Ectodermal cell (in vitro differentiated cells): ENCODE data around the gene BMP6.

Experiments used
- H3K27ac ChIP-seq: 2 replicates; pipeline ENCODE4 v1.7.0; 2013; ENCODE audit warnings: mild to moderate bottlenecking, low read depth, low read length; ENCODE audit not compliant: insufficient read depth, poor library complexity, severe bottlenecking
- H3K27me3 ChIP-seq: 2 replicates; pipeline ENCODE4 v1.7.0; 2013; ENCODE audit warnings: mild to moderate bottlenecking, low read length; ENCODE audit not compliant: insufficient read depth, control insufficient read depth, poor library complexity, severe bottlenecking
- H3K36me3 ChIP-seq: one replicate; pipeline ENCODE4 v1.7.0; 2013; ENCODE audit warnings: low read length; ENCODE audit not compliant: control insufficient read depth, insufficient read depth
- H3K4me1 ChIP-seq: one replicate; pipeline ENCODE4 v1.7.0; 2013; ENCODE audit warnings: low read length; ENCODE audit not compliant: control insufficient read depth, insufficient read depth
- H3K4me3 ChIP-seq: 2 replicates; pipeline ENCODE4 v1.7.0; 2013; ENCODE audit warnings: low read depth, low read length, control low read depth; ENCODE audit not compliant: insufficient read depth
- H3K9me3 ChIP-seq: 2 replicates; pipeline ENCODE4 v1.7.0; 2013; ENCODE audit warnings: mild to moderate bottlenecking, low read length, moderate library complexity; ENCODE audit not compliant: control insufficient read depth
- WGBS, 2 experiments: methylation state at CpG; one replicate each; pipeline ENCODE4 v1.1.7; 2013; ENCODE audit warnings: missing lambda C conversion rate in 2 of 2; 5-methylcytosine and 5-hydroxymethylcytosine counted together

Gene BMP6

DNA sequence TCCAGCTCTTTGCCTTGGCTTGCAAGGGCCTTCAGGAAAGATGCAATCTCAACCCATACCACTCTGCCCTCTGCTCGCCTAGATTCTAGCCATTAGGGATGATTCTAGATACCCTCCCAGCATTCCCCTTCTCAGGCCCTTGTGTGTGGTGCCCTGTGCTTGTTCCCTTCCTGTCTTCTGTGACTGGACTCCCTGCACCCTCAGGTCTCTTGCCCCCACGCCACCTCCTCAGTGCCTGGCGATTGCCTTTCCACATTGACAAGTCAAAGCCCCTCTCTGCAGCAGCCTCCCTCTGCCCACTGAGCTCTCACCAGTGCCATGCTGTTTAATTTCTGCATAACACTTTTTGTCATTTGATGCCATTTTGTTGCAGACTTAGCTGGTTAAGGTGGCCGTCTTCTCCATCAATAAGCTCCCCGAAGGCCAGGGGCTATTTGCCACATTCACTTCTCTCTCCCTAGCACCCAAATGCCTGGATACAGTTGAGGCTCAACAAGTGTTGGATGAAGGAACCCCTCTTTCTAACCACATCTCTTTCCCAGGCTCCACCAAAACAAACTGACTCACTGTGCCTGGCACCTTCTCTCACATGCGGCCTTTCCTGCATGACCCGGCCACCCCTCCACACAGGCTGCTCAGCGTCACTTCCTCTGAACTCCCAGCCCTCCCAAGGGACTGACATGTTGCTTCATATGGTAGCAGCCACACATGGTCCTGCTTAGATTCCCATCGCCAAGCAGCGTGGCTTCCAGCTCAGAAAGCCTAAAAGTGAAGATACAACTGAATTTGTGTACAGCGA lies 189.3 kb downstream of the BMP6 start:
- Histone ChIP-seq H3K27ac (no peak overlapping the region), H3K36me3 (no peaks in the 10 kb centered on the region), H3K4me3 (no peak overlapping the region), H3K4me1 (peaks cover 6% of the 10 kb centered on the region), H3K27me3 (peaks cover 46% of the 10 kb centered on the region), H3K9me3 (no peaks in the 10 kb centered on the region)
- WGBS, 2 experiments: 94 to 95% methylated on average over 11 of the region's 11 CpGs

DNA sequence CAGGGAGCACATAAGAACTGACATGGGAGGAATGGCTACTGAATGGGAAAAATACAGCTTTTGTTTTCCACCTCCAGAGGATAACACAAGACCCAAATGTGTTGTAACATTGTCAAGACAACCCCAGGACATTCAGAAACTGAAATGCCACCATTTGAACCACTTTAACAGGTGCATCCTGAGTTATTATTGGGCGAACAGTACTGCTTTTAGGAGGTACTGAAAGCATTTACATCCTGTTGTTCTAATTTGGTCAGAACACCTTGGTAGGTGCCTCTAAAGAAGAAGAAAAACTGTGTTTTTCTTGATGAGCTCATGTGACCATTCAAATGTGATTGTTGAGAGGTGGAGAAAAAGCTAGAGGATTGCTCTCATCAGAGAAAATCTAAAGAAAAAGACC lies 191.1 kb downstream of the BMP6 start:
- 87 to 94% methylated on average over 1 of the region's 1 CpG for WGBS, 2 experiments
- Histone ChIP-seq H3K4me1 (peaks cover 6% of the 10 kb centered on the region), H3K27me3 (peaks cover 35% of the 10 kb centered on the region), H3K4me3 (no peak overlapping the region), H3K36me3 (no peaks in the 10 kb centered on the region), H3K27ac (no peak overlapping the region), H3K9me3 (no peaks in the 10 kb centered on the region)

DNA sequence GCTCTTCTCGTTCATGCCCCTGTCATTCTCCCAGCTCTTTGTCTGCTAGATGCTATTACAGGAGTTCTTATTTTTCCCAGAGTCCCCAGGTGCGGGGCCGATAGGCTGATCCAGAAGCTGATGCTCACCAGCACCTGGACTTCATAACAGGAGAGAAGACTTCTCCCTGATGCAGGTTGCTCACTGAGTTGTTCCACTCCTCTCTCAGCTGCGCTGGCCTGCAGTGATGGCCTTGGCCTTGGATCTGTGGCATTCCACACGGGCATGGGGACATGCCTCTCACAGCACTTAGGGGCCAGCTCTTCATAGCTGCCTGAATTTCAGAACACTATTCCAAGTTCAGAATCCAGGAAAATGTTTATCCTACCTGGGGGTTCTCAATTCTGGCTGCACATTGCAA lies 191.8 kb downstream of the BMP6 start:
- Histone ChIP-seq H3K4me3 (no peak overlapping the region), H3K9me3 (no peaks in the 10 kb centered on the region), H3K27me3 (peaks cover 27% of the 10 kb centered on the region), H3K36me3 (no peaks in the 10 kb centered on the region), H3K27ac (no peak overlapping the region), H3K4me1 (peaks cover 4% of the 10 kb centered on the region)
- 92 to 95% methylated on average over 5 of the region's 5 CpGs for WGBS, 2 experiments

DNA sequence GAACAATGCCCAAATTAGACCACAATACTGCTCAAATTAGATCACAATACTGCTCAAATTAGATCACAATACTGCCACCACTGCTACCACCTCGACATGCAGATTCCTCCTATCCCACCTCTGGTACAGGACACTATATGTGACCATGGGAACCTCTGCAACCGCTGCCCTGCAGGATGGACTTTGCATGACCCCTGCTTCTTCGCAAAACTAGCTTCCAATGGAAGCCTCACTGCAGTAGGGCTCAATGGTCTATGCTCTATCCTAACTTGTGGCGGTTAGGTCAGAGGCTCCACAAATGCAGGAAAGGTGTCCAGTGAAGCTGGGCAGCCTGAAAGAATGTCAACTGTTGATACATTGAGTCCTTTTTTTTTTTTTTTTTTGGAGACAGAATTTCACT lies 192.5 kb downstream of the BMP6 start:
- Histone ChIP-seq H3K27ac (no peak overlapping the region), H3K4me3 (no peak overlapping the region), H3K36me3 (no peaks in the 10 kb centered on the region), H3K4me1 (no peaks in the 10 kb centered on the region), H3K27me3 (peaks cover 20% of the 10 kb centered on the region), H3K9me3 (no peaks in the 10 kb centered on the region)
- 93 to 94% methylated on average over 4 of the region's 4 CpGs for WGBS, 2 experiments

DNA sequence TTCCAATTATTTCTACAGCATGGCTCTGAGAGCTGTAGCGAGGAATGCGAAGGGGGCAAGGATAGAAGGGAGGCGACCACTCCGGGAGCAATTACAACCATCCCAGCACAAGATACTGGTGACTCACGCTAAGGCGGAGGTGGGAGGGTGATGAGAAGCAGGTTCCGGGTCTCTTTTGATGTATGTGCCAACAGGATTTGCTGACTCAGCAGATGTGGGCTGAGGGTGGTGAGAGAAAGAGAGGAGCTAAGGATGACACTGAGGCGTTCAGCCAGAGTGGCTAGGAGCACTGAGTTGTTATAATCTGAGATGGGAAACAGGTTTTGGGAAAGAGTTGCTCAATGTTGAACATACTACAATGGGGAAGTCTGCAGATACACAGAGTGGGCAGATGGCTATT lies 194.0 kb downstream of the BMP6 start:
- WGBS, 2 experiments: 90% methylated on average over 8 of the region's 8 CpGs
- Histone ChIP-seq H3K27me3 (peaks cover 6% of the 10 kb centered on the region), H3K4me1 (no peaks in the 10 kb centered on the region), H3K36me3 (no peaks in the 10 kb centered on the region), H3K9me3 (no peaks in the 10 kb centered on the region), H3K4me3 (no peak overlapping the region), H3K27ac (no peak overlapping the region)

DNA sequence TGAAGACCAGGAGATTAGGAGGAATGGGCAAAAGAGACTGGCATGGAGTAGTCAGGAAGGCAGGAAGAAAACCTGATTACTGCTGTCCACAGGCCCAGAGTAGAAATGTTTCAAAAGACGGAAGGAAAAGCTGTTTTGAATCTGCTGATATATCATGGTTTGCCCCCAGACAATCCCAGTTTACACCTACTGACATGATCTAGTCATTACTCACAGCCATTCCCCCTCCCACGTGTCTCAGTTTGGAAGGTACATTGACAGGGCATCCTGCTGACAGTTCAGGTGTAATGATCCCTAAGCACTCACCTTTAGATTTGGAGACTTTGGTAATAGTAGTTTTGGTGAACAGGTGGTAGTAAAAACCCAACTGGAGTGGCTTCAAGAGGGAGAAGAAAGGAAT lies 194.5 kb downstream of the BMP6 start:
- H3K4me1 ChIP-seq: no peaks in the 10 kb centered on the region
- no peak overlapping the region for H3K27ac ChIP-seq
- WGBS, 2 experiments: 80 to 83% methylated on average over 2 of the region's 2 CpGs
- no peaks in the 10 kb centered on the region for H3K36me3 ChIP-seq
- H3K9me3 ChIP-seq: no peaks in the 10 kb centered on the region
- H3K27me3 ChIP-seq: peaks cover 2% of the 10 kb centered on the region
- no peak overlapping the region for H3K4me3 ChIP-seq

DNA sequence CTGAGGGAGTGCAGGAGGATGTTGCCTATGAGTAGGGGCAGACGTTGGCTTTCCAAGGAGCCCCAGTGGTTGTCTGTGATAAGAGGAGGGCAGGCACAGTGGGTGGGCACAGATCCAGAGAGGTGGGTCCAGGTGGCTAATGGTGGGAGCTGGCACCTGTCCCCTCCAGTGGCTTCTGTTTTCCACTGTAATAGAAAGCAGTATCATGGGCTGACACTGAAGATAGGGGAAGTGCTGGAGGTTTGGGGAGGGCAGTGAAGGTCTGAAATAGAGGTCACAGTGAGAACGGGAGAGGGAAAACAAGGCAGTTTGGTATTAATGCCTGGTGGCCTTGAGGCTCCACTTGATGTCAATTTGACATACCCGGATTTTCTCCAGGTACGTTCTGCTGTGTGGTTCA lies 195.1 kb downstream of the BMP6 start:
- Histone ChIP-seq H3K4me1 (no peaks in the 10 kb centered on the region), H3K27me3 (no peaks in the 10 kb centered on the region)

DNA sequence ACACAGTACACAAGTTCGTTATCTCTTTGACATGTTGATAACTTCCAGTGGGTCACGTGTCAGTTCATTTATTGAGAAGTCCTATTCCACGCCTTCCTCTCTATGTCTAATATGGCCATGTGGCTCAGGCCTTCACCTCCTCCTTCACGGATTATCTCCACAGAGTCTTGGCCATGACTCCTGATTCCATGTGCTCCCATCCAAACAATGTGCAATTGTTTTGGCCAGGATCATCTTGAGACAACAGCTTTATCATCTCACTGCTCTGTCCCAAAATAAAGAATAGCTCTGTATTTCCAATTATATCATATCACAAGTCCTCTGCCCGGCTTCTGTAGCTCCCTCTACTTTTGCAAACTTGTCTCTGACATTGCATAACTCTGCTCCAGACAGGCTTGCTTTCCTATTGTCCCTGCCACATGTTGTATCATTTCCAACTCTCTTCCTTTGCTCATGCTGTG lies 195.8 kb downstream of the BMP6 start:
- Histone ChIP-seq H3K27me3 (no peaks in the 10 kb centered on the region), H3K4me3 (no peak overlapping the region), H3K27ac (no peak overlapping the region), H3K9me3 (no peaks in the 10 kb centered on the region), H3K36me3 (no peaks in the 10 kb centered on the region), H3K4me1 (no peaks in the 10 kb centered on the region)
- WGBS, 2 experiments: 92 to 96% methylated on average over 5 of the region's 5 CpGs

More for the DNA sequence above, 195.1 kb downstream of the BMP6 start:
- Histone ChIP-seq H3K36me3 (no peaks in the 10 kb centered on the region), H3K4me3 (no peak overlapping the region), H3K27ac (no peak overlapping the region), H3K9me3 (no peaks in the 10 kb centered on the region)
- 79 to 81% methylated on average over 4 of the region's 4 CpGs for WGBS, 2 experiments

DNA sequence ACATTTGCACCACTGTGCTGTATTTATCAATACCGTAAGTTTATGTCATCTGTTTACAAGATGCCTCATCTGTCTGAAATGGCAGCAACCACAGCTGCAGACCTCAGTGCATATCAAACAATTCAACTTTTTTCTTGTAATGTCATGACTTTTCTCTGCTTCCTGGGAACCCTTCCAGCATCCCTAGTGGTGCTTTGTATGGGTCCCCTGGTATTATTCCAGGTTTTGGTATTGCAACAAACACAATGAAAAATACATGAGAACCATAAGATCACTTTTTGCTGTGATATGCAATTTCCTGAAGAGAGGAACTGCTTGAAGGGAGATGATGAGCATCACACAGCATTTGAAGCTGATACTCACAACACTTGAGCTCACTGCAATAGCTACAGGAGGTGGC lies 196.7 kb downstream of the BMP6 start:
- Histone ChIP-seq H3K9me3 (no peaks in the 10 kb centered on the region), H3K36me3 (no peaks in the 10 kb centered on the region), H3K27ac (no peak overlapping the region), H3K4me3 (no peak overlapping the region), H3K4me1 (no peaks in the 10 kb centered on the region), H3K27me3 (no peaks in the 10 kb centered on the region)
- WGBS, 2 experiments: 96 to 97% methylated on average over 1 of the region's 1 CpG

DNA sequence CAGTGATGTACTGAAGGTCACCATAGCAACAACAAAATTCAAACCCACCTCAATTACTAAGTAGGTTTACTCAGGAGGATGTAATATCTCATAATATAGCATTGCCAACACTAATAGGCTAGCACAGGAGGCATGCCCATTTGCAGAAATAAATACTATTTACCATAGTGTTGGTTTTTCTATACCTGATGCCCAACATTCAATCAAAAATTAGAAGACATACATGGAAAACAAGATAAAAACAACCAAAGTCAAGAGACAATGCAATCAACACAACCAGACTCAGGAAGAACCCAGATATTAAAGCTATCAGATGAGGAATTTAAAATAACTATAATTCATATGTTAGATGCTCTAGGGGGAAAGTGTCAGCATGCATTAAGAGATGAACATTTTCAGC lies 199.0 kb downstream of the BMP6 start:
- H3K36me3 ChIP-seq: no peaks in the 10 kb centered on the region
- no peaks in the 10 kb centered on the region for H3K9me3 ChIP-seq

More for the DNA sequence above, 199.0 kb downstream of the BMP6 start:
- no peak overlapping the region for H3K27ac ChIP-seq
- H3K4me1 ChIP-seq: no peaks in the 10 kb centered on the region
- H3K27me3 ChIP-seq: no peaks in the 10 kb centered on the region
- H3K4me3 ChIP-seq: no peak overlapping the region
